Naive thymus-derived CD4-positive, alpha-beta T cell (primary cell): ENCODE results near the gene HIVEP3. TPM values are rescaled to one million over a fixed set of nuclear protein-coding genes. Genes with fewer than 3 reads are reported as not detected.

Source experiments
- ATAC-seq: fragments of 150-1000 bp; cut with Tn5 transposase; 2 replicates; pipeline ENCODE4 v1.10.0; 2021; ENCODE audit warnings: mild to moderate bottlenecking, moderate library complexity
- CTCF ChIA-PET: fragments of 350-600 bp; sonication (Branson Sonifier 250); formaldehyde crosslinking; loops from one replicate; lab custom pipeline; 2021; ENCODE audit warnings: antibody characterized with exemption; lab: Charles Lee
- POLR2A ChIA-PET: fragments of 350-600 bp; sonication (Branson Sonifier 250); formaldehyde crosslinking; loops from one replicate; lab custom pipeline; 2021; ENCODE audit warnings: antibody characterized with exemption, inconsistent platforms; lab: Charles Lee
- DNase-seq, 9 donors: peaks; one replicate each; pipeline versions ENCODE4 v3.0.0 to v3.0.0-alpha.2; 2020 to 2022; ENCODE audit warnings: mixed read lengths in 1 of 9
- H3K27ac ChIP-seq: one replicate; pipeline ENCODE4 v1.7.0; 2013; ENCODE audit warnings: mild to moderate bottlenecking, low read depth, low read length, moderate library complexity
- H3K27me3 ChIP-seq, 2 donors: one replicate each; pipeline ENCODE4 v1.7.0; 2013; ENCODE audit warnings: low read length in 2 of 2, mild to moderate bottlenecking in 2 of 2, moderate library complexity in 2 of 2; ENCODE audit not compliant: control insufficient read depth in 2 of 2, insufficient read depth in 2 of 2
- H3K36me3 ChIP-seq, 3 experiments: 1 replicate in 2 of 3; 2 replicates in 1 of 3; pipeline ENCODE4 v1.7.0; 2013; ENCODE audit warnings: low read length in 3 of 3, mild to moderate bottlenecking in 3 of 3, moderate library complexity in 1 of 3; ENCODE audit not compliant: insufficient read depth in 3 of 3, control insufficient read depth in 2 of 3
- H3K4me1 ChIP-seq, 2 donors: one replicate each; pipeline ENCODE4 v1.7.0; 2013; ENCODE audit warnings: low read length in 2 of 2, mild to moderate bottlenecking in 2 of 2, moderate library complexity in 1 of 2; ENCODE audit not compliant: control insufficient read depth in 2 of 2, insufficient read depth in 2 of 2
- H3K4me3 ChIP-seq: 2 replicates; pipeline ENCODE4 v1.7.0; 2013; ENCODE audit warnings: mild to moderate bottlenecking, low read length
- H3K9me3 ChIP-seq, 3 experiments: 1 replicate in 2 of 3; 2 replicates in 1 of 3; pipeline ENCODE4 v1.7.0; 2013; ENCODE audit warnings: low read length in 3 of 3; ENCODE audit not compliant: control insufficient read depth in 2 of 3
- H3K27ac Mint-ChIP-seq, 9 donors: one replicate each; pipeline ENCODE4 v1.8.0; 2020 to 2022; ENCODE audit warnings: mixed read lengths in 9 of 9, mild to moderate bottlenecking in 8 of 9, moderate library complexity in 5 of 9, inconsistent platforms in 2 of 9
- H3K27me3 Mint-ChIP-seq, 5 donors: one replicate each; pipeline ENCODE4 v1.8.0; 2021 to 2022; ENCODE audit warnings: mixed read lengths in 5 of 5, mild to moderate bottlenecking in 1 of 5
- H3K36me3 Mint-ChIP-seq, 5 donors: one replicate each; pipeline ENCODE4 v1.8.0; 2020 to 2022; ENCODE audit warnings: mixed read lengths in 5 of 5, mild to moderate bottlenecking in 3 of 5, inconsistent platforms in 1 of 5
- H3K4me1 Mint-ChIP-seq, 7 donors: one replicate each; pipeline ENCODE4 v1.8.0; 2020 to 2022; ENCODE audit warnings: mixed read lengths in 7 of 7, mild to moderate bottlenecking in 3 of 7, inconsistent platforms in 1 of 7
- H3K4me3 Mint-ChIP-seq, 10 donors: one replicate each; pipeline ENCODE4 v1.8.0; 2020 to 2022; ENCODE audit warnings: mild to moderate bottlenecking in 10 of 10, mixed read lengths in 10 of 10, moderate library complexity in 6 of 10, inconsistent platforms in 2 of 10
- H3K9me3 Mint-ChIP-seq, 11 donors: one replicate each; pipeline ENCODE4 v1.8.0; 2020 to 2022; ENCODE audit warnings: mixed read lengths in 11 of 11, mild to moderate bottlenecking in 4 of 11, inconsistent platforms in 1 of 11, moderate library complexity in 1 of 11
- intact Hi-C, 2 donors: fragments of 100-400 bp; cut with micrococcal nuclease; formaldehyde crosslinking; loops; one replicate each; pipeline ENCODE4 v1.15.1; 2023
- polyA plus RNA-seq, 2 donors: library from polyadenylated mRNA; unstranded; fragments of 300-500 nt; fragmentation: Illumina TruSeq; gene quantifications; one replicate each; pipeline ENCODE4 v1.2.3, GENCODE V29; 2021
- total RNA-seq, 6 experiments: library from RNA in 5 of 6; stranded (reverse) in 5 of 6; gene quantifications; 1 replicate in 5 of 6; 2 replicates in 1 of 6; pipeline ENCODE4 v1.2.3 and lab custom pipeline; 2021 to 2026

The HIVEP3 gene
- total and polyA plus RNA-seq, 7 experiments from 2014 or later, result 4.3 to 19.1 (median 7.0) TPM

GRCh38 chr1:41883507-41883906 is 35.2 kb downstream of the HIVEP3 start:
- POLR2A ChIA-PET, result no interaction called here
- CTCF ChIA-PET, result no interaction called here
- Histone ChIP-seq H3K4me1 (peaks cover 0 to 7% of the 10 kb centered on the region in 2 donors), H3K27ac (no peak overlapping the region), H3K27me3 (no peaks in the 10 kb centered on the region), H3K36me3 (no peaks in the 10 kb centered on the region), H3K9me3 (no peaks in the 10 kb centered on the region), H3K4me3 (no peak overlapping the region)
- DNase-seq, result no peak
- intact Hi-C loops, result no loop called here
- peaks cover 0 to 2% (median 0%) of the 10 kb centered on the region in 5 donors for H3K27me3 Mint-ChIP-seq
- peaks cover 3 to 29% (median 13%) of the 10 kb centered on the region in 7 donors for H3K4me1 Mint-ChIP-seq
- H3K36me3 Mint-ChIP-seq, result peaks cover 0 to 4% (median 0%) of the 10 kb centered on the region in 5 donors
- H3K9me3 Mint-ChIP-seq, result no peaks in the 10 kb centered on the region
- ATAC-seq, result no peak
- H3K4me3 Mint-ChIP-seq, result no peak overlapping the region
- H3K27ac Mint-ChIP-seq, result no peak overlapping the region

- no peaks in the 10 kb centered on the region for H3K36me3 ChIP-seq
- no peak overlapping the region for H3K4me3 ChIP-seq
- no peak overlapping the region for H3K4me3 Mint-ChIP-seq
- no peak for ATAC-seq
- DNase-seq, result no peak
- peak overlapping the region in 1 of 9 donors; percentile 34 for H3K27ac Mint-ChIP-seq
- POLR2A ChIA-PET, result no interaction called here
- peaks cover 0 to 2% (median 0%) of the 10 kb centered on the region in 5 donors for H3K27me3 Mint-ChIP-seq
- no peaks in the 10 kb centered on the region for H3K9me3 ChIP-seq
- intact Hi-C loops, result no loop called here
- H3K27me3 ChIP-seq, result no peaks in the 10 kb centered on the region
- peaks cover 0 to 4% (median 0%) of the 10 kb centered on the region in 5 donors for H3K36me3 Mint-ChIP-seq
- no peak overlapping the region for H3K27ac ChIP-seq
- peaks cover 0 to 7% of the 10 kb centered on the region in 2 donors for H3K4me1 ChIP-seq
- CTCF ChIA-PET, result no interaction called here
- no peaks in the 10 kb centered on the region for H3K9me3 Mint-ChIP-seq
- H3K4me1 Mint-ChIP-seq, result peaks cover 2 to 26% (median 13%) of the 10 kb centered on the region in 7 donors
Observed at GRCh38 chr1:41882486-41882885, 36.2 kb downstream of the HIVEP3 start.

DNA sequence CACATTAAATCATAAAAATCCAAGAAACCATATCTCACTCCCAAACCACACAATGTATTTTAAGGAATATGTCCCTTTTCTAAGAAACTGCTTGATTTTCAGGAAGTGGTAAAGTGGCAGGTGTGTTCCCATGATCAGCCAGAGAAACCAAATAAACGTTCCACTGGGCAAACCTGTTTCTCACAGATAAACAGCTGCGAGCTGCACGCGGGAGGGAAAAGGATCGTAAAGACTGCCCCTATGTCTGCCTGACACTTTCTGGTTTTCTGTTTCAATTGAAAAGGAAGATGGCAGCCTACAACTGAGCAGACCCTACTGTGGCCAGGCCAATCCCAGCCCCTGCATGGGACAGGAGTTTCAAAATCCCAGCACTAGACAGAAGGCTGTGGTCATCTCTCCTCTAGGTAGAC is 36.6 kb downstream of the HIVEP3 start:
- ATAC-seq (no peak), DNase-seq (no peak)
- Histone ChIP-seq H3K27ac (no peak overlapping the region), H3K36me3 (no peaks in the 10 kb centered on the region), H3K9me3 (no peaks in the 10 kb centered on the region), H3K4me3 (no peak overlapping the region), H3K4me1 (peaks cover 0 to 7% of the 10 kb centered on the region in 2 donors), H3K27me3 (no peaks in the 10 kb centered on the region)
- intact Hi-C loops, result no loop called here
- ChIA-PET CTCF (no interaction called here), POLR2A (no interaction called here)
- H3K4me1 Mint-ChIP-seq, result peaks cover 5 to 27% (median 16%) of the 10 kb centered on the region in 7 donors
- peak overlapping the region in 1 of 10 donors; percentile 21 for H3K4me3 Mint-ChIP-seq
- no peaks in the 10 kb centered on the region for H3K9me3 Mint-ChIP-seq
- H3K27ac Mint-ChIP-seq, result peak overlapping the region in 1 of 9 donors; percentile 34
- H3K36me3 Mint-ChIP-seq, result peaks cover 0 to 4% (median 0%) of the 10 kb centered on the region in 5 donors
- no peaks in the 10 kb centered on the region for H3K27me3 Mint-ChIP-seq

GRCh38 chr1:41880950-41881885 is 37.5 kb downstream of the HIVEP3 start:
- H3K4me3 ChIP-seq, result no peak overlapping the region
- POLR2A ChIA-PET, result no interaction called here
- H3K27me3 ChIP-seq, result no peaks in the 10 kb centered on the region
- no peaks in the 10 kb centered on the region for H3K9me3 ChIP-seq
- no peak for DNase-seq
- H3K36me3 Mint-ChIP-seq, result peaks cover 0 to 4% (median 0%) of the 10 kb centered on the region in 5 donors
- intact Hi-C loops, result no loop called here
- H3K4me1 ChIP-seq, result peaks cover 0 to 7% of the 10 kb centered on the region in 2 donors
- H3K36me3 ChIP-seq, result no peaks in the 10 kb centered on the region
- CTCF ChIA-PET, result no interaction called here
- H3K4me3 Mint-ChIP-seq, result no peak overlapping the region
- no peak overlapping the region for H3K27ac ChIP-seq
- H3K27ac Mint-ChIP-seq, result peak overlapping the region in 1 of 9 donors; percentile 21
- H3K9me3 Mint-ChIP-seq, result no peaks in the 10 kb centered on the region
- H3K4me1 Mint-ChIP-seq, result peaks cover 5 to 34% (median 17%) of the 10 kb centered on the region in 7 donors
- H3K27me3 Mint-ChIP-seq, result no peaks in the 10 kb centered on the region
- ATAC-seq, result no peak

DNA sequence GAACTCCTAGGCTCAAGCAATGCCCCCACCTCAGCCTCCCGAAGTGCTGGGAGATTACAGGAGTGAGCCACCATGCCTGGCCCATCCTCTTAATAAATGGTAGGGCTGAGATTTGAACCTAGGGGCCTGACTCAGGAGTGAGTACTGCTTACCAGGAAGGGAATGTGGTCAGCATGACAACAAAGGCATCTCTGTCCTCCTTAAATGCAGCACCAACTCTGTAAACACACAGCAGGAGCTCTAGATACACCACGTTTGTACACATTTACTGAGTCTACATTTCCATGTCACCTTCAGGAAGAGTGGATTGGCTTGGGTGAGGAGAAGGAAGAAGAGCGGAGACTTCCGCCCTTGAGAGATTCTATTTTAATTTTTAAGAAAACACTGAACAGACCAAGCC is 38.5 kb downstream of the HIVEP3 start:
- no peaks in the 10 kb centered on the region for H3K9me3 Mint-ChIP-seq
- no peaks in the 10 kb centered on the region for H3K27me3 Mint-ChIP-seq
- intact Hi-C loops, result no loop called here
- peaks cover 0 to 7% of the 10 kb centered on the region in 2 donors for H3K4me1 ChIP-seq
- H3K27ac ChIP-seq, result no peak overlapping the region
- no peaks in the 10 kb centered on the region for H3K27me3 ChIP-seq
- peaks cover 5 to 40% (median 25%) of the 10 kb centered on the region in 7 donors for H3K4me1 Mint-ChIP-seq
- H3K36me3 Mint-ChIP-seq, result peaks cover 0 to 4% (median 0%) of the 10 kb centered on the region in 5 donors
- DNase-seq, result no peak
- no peak overlapping the region for H3K27ac Mint-ChIP-seq
- no peak for ATAC-seq
- ChIA-PET CTCF (interaction anchor here (0.6 kb wide), 1 partner anchor 12 kb away, joined by 3 read pairs; no protein-coding TSS in a partner anchor), POLR2A (no interaction called here)
- no peaks in the 10 kb centered on the region for H3K9me3 ChIP-seq
- H3K4me3 Mint-ChIP-seq, result no peak overlapping the region
- no peak overlapping the region for H3K4me3 ChIP-seq
- H3K36me3 ChIP-seq, result no peaks in the 10 kb centered on the region

- H3K27me3 ChIP-seq, result no peaks in the 10 kb centered on the region
- Mint-ChIP-seq H3K27me3 (no peaks in the 10 kb centered on the region), H3K36me3 (peaks cover 0 to 1% (median 0%) of the 10 kb centered on the region in 5 donors), H3K4me1 (peaks cover 5 to 44% (median 26%) of the 10 kb centered on the region in 7 donors), H3K27ac (peak overlapping the region in 1 of 9 donors; percentile 35), H3K9me3 (no peaks in the 10 kb centered on the region), H3K4me3 (no peak overlapping the region)
- H3K4me3 ChIP-seq, result no peak overlapping the region
- ATAC-seq (no peak), DNase-seq (no peak)
- ChIA-PET CTCF (no interaction called here), POLR2A (no interaction called here)
- H3K4me1 ChIP-seq, result peaks cover 0 to 7% of the 10 kb centered on the region in 2 donors
- intact Hi-C loops, result no loop called here
- no peak overlapping the region for H3K27ac ChIP-seq
- H3K36me3 ChIP-seq, result no peaks in the 10 kb centered on the region
- H3K9me3 ChIP-seq, result no peaks in the 10 kb centered on the region
Observed at GRCh38 chr1:41879617-41880016, 39.1 kb downstream of the HIVEP3 start.
